Stimulated activated CD4-positive, alpha-beta T cell treated with anti-CD3 and anti-CD28 coated beads, Interleukin-12 subunit alpha, Interleukin-12 subunit beta, amount 100 ng/mL, for 4 hours (primary cell): ENCODE measurements around the gene KAZN.

ENCODE experiments used
- DNase-seq: peaks from one replicate; pipeline ENCODE4 v3.0.0-alpha.2; 2020

The KAZN gene

DNA sequence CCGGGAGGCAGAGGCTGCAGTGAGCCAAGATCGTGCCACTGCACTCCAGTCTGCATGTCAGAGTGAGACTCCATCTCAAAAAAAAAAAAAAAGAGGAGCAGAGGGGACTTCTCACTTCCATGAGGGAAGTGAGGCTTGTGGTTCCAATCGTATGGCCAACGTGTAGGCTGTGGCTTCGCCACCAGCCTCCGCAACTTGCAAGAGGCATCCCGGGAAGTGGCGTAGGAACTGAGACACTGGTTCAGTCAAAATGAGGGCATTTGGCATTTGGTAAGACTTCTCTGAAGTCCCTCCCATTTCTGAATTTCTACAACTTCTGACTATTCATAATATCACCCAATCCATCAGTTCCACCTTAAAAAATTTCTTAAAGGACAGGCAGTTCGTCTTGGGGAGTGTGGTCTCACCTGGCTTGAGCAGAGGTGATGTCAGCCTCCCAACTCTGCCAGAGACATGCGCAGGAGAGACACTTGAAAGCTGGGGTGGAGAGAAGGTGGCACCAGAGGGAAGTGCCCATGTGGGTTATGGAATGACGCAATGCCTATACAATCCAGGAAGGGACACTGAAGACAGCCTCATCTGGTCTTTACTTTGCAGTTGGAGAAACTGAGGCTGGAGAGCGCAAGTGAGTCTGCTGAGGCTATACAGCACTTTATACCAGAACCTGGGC lies 17.2 kb downstream of the KAZN start:
- no peak for DNase-seq

DNA sequence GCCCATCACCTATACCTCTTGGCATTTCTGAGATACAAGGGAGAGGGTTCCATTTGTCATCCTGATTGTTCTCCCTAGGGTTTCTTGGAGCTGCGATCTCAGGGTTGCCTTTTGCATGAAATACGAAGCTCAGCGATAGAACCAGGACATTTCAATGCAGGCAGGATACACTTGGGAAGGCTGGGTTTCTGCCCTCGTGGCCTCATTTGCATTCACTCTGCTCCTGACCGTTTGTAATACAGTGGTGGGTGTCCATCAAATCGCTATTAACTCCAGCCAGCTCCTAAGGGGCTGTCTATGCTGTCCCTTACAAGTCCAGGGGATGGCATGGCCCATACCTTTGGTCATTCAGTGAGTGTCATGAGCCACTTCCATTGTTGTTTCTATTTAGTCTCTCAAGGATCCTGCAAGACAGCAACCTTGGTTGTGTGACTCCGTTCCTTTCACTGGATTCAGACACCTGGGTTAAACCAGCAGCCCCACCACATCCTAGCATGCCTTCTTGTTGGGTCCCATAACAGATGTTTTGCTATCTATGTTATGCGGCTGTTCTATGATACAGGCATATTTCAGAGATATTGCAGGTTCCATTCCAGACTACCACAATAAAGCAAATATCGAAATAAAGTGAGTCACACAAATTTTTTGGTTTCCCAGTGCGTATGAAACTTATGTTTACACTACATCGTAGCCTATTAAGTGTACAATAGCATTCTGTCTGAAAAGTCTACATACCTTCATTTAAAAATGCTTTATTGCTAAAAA lies 18.3 kb downstream of the KAZN start:
- DNase-seq, result no peak

DNA sequence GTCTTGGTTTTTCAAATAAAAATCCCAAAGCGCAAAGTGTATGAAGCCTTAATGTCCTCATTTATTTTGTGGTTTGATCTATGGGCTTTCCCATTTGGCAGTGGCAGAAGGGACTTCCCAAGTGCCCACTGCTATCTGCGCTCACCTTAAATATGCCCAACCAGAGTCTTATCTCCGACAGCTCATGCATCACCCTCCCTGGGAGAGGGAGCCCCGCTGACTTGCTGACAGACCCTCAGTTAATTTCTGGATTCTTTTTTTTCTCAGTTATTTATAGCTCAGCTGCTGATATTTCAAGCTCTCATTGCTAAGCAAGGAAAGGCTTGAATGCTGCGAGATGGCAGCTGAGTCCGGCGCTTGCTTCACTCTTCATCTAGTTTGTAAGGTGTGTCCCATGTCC lies 19.3 kb downstream of the KAZN start:
- no peak for DNase-seq

DNA sequence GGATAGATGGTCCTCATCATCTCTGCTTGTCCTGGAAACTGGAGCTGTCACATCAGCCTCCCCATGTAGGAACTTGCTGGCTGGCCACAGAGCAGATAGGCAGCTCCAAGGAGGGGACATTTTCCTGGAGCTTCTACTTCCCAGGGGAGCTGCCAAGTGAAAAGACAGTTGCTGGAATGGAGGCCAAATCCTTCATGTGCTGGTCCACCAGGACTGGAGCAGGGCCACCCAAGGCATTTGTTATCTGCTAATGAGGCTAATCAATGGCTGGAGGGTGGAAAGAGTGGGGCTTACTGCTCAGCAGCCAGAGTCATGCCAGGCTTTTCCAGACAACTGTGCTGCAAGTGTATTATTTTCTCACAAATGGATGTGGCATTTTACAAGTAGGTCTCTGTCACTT lies 22.5 kb downstream of the KAZN start:
- no peak for DNase-seq

DNA sequence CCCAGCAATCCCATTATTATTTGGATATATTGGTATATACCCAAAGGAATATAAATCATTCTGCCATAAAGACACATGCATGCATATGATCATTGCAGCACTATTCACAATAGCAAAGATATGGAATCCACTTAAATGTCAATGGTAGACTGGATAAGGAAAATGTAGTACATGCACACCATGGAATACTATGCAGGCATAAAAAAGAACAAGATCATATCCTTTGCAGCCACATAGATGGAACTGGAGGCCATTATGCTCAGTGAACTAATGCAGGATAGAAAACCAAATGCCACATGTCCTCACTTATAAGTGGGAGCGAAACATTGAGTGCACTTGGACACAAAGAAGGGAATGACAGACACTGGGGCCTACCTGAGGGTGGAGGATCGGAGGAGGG lies 24.6 kb downstream of the KAZN start:
- DNase-seq, result no peak

DNA sequence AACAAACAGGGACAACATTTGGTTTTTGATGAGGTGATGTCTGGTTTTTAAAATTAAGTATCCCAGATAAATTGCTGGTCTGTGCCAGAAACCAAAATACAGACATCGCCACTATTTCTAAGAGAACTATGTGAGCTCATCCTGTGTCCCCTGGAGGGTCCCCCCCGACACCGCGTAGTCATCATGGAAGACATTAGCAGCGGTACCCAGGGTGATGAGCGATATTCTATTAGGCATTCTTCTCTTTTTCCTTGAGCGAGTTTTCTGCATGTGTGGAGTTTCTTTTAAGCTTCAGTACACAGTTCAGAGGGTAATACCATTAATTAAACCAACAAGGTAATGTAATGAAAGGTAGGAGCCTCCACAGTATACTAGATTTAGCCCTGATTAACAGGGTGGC lies 26.5 kb downstream of the KAZN start:
- no peak for DNase-seq

DNA sequence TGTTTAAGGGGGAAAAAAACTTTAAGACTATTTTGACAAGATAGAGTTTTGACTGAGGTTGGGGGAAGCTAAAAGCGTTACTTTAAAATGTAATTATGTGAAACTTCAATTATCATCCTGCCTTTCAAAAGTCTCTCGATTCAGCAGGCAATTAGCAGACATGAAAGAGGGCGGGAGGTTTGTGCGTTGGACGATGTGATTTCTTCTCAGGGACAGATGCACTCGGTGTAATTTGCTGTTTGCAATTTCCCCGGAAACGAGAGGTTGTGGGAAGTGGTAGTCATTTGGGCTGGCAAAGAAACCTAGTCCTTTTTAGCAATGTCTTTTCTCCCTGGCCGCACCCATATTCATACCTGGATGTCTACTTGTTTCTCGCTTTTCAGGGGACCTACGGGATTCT lies 27.1 kb downstream of the KAZN start:
- DNase-seq, result no peak

DNA sequence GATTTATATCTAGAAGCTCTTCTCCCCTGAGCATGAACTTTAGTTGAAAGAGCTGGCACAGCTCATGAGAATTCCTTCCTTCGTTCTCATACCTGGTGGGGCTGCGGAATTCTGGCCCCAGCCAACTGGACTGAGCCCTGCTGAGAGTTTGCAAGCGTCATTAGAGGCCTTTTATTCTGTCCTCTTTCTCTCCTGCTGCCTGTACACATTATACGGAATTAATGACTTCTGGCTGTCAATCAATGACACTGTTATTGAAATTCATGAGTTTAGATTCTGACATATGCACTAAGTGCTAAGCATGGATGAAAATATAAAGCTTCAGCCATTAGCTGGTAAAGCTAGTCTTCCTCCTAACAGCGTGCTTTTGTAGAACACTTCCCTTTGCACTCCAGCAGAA lies 27.5 kb downstream of the KAZN start:
- no peak for DNase-seq

DNA sequence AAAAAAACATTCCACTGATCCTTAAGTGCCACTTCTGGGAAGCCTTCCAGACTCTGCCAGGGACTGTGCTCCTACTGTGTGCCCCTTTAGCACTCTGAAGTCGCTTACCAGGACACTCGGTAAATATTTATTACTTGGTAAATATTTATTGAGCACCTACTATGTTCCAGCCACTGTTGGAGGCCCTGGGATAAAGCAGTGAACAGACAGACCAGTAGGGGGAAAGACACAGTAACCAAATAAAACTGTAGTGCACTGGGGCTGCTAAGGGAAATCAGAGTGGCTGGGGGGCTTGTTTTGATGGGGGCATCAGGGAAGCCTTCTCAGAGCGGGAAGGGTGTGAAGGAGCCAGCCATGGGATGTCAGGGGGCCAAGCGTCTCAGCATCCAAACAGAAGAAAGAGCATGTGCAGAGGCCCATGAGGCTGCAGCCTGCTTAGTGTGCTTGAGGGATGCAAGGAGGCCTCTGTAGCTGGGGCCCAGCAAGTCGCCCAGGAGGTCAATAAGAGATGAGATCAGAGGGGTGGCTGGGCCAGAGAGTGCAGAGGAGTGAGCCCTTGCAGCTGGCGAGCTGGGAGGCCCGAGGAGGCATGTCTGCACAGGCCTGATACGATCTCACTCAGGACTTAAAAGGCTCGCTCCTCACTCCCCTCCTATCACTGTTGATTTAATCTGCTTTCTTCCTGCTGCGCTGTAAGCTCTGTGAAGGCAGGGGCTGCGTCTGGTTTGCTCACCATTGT lies 28.6 kb downstream of the KAZN start:
- DNase-seq, result no peak

DNA sequence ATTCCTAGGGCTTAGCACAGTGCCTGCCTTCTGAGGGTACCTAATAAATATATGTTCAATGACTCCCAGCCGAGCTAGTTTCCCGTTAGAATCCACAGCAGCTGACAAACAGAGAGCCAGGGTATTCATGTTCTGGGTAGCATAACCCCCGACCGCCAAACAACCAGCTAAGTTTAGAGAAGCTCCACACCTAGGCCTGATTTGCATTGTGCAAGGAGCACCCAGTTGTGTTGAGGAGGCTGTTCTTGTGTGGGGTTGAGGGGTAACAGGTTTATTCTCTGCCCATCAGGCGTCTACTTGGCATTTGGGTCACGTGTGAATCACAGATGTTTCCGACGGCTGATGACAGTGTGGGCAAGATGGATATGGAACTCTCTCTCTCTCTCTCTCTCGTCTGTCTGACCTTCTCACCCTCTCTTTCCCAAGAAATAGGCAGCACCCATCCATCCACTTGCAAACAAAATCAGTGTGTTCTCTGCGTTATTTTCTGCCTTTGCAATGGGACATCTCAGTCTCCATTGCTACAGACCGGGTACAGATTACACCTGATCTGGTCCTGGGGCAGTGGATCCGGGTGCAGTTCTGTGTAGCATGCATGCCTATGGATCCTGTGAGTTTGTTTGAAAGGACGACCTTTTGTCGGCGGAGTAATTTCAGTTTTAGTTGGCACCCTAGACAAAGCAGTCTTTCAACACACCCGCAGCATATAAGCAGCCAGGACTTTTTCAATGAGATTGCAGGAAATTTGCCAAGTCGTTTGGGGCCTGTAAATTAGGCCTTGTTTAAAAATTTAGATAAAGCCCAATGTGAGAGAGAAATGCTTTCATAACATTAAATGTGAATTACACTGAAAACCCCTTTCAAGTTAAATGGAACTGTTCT lies 29.4 kb downstream of the KAZN start:
- no peak for DNase-seq

DNA sequence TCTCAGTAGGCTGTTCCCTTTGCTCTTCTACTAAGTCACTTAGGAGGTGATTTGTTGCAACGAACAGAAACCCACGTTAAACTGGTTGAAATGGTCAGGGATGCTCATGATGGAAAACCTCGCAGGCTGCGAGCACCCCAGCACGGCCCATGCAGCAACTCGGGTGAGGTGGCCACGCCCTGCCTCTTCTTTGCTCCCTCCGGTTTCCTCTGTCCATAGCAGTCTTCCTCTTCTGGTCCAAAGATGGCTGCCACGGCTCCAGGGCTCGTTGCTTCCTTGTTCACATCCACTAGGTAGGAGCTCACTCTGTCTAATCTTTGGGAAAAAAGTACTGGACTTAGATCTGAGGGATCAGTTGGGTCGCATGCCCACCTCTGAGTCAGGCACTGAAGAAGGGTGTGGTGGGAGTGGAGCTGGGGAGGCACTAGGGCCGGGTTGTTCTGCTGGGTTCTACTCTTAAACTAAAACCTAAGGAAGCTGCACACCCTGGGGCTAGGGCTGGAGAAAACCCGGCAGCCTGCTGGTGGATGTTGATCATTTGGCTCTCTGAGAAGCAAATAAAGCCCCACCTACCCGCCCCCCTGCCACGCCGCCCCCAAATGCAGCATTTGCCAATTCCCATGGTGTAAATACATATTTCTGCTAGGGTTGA lies 31.0 kb downstream of the KAZN start:
- no peak for DNase-seq

DNA sequence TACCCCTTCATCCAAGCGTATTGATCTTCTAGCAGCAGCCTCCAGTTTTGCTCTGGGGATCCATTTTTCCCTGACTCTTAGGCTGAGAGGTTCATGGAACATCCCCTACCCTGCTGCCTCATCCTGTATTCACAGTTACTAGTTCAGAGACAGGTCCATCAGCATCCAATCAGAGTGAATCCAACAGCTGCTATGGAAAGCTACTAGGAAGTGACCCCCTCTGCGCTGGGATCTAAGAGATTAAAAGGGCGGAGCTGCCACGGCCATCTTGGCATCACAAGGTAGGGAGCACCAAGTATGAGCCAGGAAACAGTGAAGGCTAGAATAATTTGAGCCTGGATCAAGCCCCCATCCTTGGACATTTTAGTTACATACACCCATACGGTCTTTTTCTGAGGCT lies 32.5 kb downstream of the KAZN start:
- no peak for DNase-seq

DNA sequence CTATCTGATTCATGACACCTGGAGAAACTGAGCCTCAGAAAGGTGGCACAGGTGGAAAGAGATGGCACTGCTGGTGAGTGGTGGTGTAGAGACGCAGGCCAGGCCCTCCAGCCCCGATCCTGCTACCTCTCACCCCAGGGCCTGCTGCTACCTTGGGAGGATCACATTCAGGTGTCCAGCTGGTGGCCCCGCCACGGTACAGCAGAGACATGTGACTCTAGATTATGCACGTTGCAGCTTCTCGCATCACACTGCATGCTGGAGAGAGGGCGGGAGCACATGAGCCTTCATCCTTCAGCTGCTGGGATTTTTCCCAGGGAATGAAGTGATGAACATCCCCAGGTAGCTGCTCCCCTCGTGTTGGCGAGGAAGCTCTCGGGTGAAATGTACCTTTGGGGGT lies 32.9 kb downstream of the KAZN start:
- DNase-seq, result no peak

DNA sequence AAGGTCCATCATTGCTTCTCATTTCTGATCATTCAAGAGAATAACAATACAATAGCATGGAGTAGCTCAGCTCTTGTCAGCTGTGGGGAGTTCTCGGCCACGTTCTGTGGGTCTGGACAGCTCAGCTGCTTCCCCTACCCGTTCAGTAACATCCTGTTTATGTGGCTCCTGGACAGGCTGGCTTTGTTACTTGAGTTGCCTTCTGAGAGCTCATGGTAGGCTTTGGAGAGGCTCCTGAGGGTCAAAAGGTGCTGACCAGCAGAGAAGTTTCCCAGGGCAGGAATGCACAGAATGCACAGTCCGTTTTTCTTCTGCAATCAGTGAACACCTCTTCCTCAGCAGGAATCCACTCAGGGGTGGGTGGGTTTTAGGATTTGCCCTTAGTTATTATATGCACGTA lies 36.0 kb downstream of the KAZN start:
- no peak for DNase-seq

DNA sequence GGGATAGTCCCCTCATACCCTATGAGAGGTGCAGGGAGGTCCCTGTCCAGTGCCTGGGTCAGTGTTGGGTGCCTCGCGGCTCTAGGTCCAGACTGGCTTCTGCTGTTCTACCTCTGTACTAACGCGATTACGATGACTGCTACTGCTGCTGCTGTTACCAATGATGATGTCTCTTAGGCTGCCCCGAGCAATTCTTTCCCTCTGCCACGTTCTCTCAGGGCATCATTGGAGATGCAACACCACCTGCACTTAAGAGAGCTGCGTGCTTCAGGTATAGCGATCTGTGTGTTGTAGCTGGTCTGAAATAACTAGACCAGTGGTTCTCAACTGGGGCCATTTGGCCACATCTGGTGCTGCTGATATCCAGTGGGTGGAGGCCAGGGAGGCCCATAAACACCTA lies 36.9 kb downstream of the KAZN start:
- DNase-seq, result no peak

DNA sequence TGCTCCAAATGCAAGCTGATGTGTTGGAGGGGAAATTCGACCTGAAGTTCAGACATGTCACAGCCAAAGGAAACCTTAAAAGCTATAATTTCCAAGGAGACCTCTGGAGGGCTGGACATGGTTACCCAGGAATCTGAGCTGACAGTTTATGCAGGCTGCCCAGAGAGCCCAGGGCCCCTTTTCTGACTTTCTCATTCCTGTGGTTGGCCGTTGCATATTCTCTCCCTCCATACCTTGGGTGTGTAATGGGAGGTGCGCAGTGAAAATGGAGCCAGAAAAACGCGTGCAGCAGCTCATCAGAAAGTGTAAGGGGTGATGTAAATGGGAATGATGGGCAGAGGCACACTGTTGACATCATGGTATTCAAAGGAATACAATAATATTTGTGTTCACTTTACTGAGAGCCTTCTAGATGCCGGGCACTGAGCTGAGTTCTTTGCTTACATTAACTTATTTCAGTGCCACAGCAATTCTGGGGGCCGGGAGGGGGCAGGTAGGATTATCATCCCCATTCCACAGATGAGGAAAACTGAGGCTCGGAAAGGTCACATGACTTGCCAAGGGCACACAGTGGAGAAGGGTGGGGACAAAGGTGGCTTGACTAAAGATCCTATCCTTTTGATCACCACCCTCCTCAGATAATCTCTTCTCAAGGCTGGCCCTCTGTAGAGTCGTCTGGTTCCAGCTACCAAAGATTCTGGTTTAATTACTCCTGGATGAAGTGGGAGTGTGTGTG lies 38.6 kb downstream of the KAZN start:
- DNase-seq, result no peak

DNA sequence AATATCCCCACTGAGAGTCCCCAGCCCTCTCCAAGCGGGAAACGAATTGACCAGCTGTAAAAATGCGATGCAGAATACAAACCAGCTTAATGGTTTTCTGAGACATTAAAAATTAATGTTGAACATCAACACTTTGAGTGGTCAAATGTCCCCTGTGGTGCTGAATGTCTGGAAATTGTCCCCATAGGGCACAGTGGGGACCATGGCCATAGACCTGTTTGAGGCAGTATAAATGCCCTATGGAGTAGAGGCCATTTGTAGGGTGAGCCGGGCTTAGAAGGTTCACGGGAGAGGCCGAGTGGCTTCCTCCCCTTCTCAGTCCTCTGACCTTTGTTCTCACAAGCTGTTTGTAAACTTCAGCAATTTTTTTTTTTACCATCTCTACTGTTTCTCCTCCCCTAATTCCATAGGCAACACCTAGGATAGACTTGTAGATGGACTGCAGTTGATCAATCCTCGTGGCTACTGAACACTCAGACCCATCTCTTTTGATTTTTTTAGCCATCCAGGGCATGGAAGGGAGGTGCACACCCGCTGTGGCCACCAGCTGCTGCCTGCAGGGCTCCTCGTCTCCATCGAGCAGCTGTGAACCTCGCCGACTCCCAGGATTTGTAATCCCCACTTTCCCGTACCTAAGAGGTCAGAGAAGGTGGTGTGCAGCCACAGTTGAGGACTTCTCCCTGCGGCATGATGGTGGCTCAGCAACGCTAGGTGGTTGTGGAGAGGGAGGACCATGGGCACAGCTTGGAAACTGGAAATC lies 41.0 kb downstream of the KAZN start:
- no peak for DNase-seq

DNA sequence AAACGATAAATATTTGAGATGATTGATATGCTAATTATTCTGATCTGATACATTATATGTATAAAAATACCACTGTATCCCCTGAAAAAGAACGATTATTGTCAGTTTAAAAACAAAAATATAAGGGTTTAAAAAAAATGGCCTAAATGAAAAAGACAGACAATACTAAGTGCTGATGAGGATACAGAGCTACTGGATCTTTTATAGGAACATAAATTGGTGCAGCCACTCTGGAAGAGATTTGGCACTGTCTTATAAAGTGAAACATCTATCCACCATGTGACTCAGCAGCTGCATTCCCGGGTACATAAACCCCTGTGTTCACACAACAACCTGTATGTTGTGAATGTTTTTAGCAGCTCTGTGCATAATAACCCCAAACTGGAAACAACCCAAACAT lies 44.2 kb downstream of the KAZN start:
- DNase-seq, result no peak

DNA sequence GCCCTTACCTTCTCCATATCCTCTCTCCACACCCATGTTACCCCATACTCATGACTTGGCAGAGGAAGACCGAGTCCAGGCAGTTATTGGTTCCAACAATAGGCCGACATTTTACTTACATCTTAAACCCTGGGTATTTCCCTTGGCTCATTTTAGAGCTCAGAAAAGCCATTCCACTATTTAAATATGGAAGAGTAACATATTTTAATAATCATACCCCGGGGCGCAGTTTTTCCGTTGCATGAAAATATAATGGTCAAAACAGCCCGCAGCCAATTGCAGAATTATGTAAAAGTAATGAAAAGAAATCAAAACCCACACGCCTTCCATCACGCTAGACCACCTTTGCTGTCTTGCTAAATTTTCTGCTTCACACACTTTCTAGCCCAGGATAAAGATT lies 48.5 kb downstream of the KAZN start:
- no peak for DNase-seq

DNA sequence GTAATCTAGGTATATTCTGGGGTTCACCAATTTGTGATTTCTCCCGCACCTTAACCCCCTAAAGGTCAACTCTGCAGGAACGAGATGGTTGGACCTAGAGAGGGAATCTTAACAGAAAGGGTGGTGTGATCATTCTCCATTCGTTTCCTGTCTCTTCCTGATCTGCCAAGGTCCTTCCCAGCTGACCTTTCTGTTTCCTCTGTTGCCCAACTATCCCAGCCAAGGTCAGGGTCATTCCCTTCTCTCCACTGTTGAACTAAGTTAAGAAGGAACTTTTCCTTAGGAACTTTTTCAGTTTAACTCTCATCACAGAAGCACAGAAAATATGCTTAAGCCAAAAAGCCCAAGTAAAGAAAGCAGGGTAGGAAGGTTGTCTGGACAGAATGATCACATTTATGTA lies 49.3 kb downstream of the KAZN start:
- no peak for DNase-seq

DNA sequence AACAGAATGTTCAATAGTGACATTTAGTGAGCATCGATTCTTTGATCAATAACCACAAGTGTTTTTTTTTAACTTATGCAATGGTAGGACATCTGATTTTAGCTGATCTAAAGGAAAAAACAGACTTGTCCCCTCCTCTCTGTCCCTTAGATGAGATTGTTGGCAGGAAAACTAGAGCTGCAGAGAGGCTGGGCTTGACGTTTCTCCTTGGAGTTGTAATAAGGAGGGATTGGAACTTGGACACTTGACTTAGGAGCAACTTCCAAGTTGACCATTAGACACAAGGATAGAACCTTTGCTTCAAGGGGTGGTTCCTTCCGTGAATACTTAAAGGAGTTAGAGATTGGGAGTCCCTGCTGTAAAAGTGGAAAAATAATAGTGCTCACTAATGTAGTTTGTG lies 49.9 kb downstream of the KAZN start:
- DNase-seq, result no peak
